ENCODE measurements around the gene TGM2. TPM values are rescaled to one million over a fixed set of nuclear protein-coding genes. Genes with fewer than 3 reads are reported as not detected.

The TGM2 gene
- total RNA-seq, 1 donor from 2014 or later, result 670 TPM

DNA sequence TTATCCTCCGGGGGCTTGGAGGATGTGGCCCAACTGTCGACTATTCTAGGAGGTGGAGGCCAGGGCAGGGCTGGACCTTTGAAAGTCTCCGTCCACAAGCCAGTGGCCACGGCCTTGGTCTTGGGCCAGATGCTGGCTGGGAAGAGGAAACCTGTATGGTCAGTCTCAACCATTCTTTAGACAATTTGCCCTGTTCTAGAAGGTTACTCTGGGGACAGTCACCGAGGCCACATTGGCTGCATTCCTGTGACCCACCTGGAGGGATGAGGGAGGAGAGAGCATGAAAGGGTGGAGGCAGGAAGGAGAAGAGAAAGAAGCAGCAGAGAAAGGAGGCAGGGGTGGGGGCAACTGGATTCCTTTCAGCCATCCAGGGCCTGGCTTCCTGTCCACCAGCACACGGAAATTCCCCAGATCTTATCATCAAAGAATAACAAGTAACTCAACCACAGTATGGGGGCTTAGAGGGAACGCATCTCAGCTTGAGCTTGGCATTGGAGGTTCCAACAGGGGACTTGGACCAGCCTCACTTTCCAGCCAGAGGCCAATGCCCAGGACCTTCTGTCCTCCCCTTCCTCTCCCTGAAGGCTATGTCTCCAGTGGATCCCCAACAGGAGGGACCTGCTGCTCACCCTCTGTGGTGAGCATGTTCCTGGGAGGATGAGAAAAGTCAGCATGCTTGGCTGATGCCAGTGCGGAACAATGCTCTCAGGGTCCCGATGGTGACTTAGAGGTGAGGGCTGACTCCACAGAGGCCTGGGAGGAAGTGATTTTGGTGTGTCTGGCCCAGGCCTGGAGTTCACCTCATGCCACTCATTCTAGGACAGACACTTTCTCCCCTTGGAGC is 30.4 kb downstream of the TGM2 start:
- DNase-seq (ENCODE audit: extremely low read depth, low read depth, low spot score), result no peak

DNA sequence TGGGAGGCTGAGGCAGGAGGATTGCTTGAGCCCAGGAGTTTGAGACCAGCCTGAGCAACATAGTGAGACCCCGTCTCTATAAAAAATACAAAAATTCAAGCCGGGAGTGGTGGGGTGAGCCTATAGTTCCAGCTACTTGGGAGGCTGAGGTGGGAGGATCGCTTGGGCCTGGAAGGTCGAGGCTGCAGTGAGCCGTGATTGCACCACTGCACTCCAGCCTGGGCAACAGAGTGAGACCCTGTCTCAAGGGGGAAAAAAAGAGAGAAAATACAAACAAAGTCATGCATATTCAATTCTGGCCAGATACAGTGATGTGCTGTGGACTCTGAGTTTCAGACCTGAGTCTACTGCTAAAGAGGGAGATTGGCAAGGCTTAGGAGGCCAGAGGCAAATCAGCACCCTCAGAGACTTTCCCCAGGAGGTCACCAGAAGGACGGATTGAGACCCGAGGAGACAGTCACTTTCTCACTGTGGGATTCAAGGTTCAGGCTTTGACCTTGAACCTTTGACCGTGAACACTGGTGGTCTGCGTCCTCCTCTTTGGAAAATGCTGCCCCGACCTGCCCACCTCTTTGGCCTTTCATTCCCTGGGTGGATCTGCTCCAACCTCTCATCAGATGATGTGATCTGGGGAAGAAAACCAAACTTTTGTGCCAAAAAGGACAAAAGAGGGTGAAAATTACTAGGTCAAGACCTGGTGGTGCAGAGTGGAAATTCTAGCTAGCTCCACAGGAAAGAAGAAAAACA is 31.2 kb downstream of the TGM2 start:
- no peak for DNase-seq (ENCODE audit: extremely low read depth, low read depth, low spot score)

DNA sequence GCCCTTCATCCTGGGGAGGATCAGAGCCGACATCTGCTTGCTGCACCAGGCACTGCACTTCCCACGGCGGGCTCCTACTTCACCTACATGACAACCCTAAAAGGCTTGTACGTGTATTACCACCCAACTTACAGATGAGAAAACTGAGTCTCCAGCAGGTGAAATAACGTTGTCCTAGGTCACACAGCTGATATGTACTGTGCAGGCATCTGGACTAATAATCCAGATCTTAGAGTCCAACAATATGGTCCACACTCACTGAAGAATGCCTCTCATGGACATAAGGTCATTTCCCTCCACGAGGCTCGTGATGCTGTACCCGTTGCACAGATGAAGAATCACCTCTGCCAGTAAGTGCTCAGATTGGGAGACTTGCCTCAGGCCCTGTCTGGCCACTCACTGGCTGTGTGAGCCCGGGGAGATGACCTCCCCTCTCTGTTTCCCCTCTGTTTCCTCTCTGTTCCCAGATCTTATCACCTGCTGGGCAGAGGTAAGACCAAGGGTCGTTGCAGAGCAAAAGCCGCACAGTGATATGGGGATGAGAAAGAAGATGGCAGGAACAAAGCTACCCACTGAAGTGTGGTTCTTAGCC is 32.1 kb downstream of the TGM2 start:
- no peak for DNase-seq (ENCODE audit: extremely low read depth, low read depth, low spot score)

DNA sequence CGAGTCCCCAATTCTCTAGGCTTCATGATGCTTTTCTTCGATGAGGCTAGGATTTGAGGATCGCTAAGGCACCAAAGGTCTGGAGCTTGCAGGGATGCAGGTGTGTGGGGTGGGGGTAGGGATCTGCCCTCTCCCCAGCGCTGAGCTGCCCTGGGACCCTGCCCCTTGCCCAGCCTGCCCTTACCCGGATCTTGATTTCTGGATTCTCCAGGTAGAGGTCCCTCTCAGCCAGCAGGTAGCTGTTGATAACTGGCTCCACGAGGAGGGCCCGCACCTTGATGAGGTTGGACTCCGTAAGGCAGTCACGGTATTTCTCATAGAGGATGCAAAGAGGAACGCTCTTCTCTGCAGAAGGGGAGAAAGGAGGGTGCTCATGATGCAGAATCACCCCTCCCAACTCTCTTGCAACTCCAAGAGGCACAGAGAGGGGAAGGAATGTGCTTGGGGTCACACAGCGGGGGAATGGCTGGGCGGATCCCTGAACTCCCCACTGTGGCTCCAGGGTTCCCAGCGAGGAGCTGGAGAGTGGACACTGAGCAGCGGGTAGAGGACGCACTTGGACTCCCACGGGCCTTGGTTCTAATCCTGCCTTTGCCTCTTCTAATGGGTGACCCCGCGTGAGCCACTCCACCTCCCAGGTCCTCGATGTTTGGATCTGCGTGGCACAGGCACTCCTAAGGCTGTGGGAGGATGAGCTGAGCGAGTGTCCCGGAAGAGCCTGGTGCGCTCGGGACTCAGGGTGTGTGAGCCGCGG is 32.7 kb downstream of the TGM2 start:
- DNase-seq (ENCODE audit: extremely low read depth, low read depth, low spot score), result no peak

DNA sequence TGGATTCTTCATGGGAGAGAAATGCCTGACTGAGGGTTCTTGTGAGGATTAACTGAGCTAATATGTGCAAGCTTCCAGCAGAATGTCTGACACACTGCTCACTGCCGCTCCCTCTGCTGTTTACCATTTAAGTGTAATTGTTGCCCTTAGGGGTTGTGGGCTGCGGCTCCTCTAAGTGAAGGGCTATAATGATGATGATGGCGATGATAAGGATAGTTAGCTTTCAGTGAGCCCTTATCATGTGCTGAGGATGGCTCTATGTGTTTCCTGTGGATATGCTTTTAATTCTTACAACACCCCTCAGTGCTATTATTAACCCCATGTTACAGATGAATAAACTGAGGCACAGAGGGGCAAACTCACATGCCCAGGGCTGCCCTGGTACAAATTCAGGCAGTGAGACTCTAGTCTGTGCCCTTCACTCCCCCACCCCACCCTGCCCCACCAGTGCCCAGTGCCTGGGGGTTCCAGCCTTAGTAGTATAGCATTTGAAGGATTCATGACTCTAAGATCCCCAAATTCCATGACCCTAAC is 33.4 kb downstream of the TGM2 start:
- DNase-seq (ENCODE audit: extremely low read depth, low read depth, low spot score), result no peak

DNA sequence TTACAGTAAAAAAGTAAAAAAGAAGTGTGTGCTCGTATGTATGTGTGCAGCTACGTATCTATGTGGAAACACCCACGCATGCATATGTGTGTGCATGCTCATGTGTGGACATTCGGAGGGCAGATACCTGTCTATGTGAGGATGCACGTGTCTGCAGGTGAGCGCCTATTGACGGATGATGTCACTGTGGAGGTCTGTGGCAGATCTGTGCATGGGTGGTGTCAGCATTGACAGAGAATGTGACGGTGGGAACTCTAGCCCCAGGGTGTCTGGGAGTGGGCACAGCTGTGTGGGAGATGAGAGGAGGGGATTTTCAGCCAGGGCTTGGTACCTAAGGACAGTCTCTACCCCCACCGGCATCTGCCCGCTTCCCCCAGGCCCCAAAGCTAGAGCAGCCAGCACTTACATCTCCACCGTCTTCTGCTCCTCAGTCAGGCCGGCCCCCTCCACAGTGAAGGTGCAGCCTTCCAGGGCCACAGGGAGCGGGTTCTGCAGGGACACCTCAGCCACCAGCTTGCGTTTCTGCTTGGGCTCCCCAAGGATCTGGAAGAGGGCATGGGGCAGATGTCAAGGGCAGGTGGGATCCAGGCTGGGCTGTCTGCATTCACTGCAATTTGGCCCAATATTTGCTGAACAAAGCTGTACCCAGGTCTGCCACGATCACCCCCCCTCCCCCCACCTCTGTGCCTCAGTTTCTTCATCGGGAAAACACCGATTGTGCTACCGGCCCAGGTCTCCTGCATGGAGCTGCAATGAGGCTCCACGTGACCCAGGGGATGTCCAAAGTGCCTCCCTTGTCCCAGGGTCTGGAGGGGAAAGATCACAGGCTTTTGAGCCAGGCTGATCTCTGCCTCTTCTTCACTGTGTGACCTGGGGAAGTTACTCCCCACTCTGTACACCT is 34.1 kb downstream of the TGM2 start:
- DNase-seq (ENCODE audit: extremely low read depth, low read depth, low spot score), result no peak

DNA sequence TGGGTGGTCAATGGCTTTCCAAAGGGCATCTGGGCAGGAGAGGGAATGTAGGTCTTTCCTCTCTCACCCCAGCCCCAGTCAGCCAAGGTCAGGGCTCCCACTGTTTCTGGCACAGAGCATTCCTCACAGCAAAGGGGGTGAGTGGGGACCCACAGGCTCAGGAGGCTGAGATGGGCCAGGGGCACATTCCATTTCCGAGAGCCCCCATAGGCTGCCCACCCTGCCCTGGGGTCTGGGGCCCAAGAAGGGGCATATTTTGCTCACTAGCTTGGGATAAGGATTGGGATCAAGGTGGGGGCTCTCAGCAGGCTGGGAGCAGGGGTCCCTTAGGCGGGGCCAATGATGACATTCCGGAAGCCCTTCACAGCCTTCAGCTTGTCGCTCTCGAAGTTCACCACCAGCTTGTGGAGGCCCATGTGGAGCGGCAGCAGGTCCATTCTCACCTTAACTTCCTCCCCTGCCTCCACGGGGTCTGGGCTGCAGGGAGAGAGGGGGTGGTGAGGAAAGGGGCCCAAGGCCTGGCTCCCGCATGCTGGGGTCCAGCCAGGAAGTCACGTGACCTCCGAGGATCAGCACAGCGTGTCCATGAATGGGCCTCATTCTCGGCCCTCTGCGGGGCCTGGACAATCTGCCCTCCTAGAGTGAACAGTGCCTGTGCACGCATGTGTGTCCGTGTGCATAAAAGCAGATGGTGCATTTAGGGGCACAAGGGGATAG is 35.0 kb downstream of the TGM2 start:
- no peak for DNase-seq (ENCODE audit: extremely low read depth, low read depth, low spot score)

DNA sequence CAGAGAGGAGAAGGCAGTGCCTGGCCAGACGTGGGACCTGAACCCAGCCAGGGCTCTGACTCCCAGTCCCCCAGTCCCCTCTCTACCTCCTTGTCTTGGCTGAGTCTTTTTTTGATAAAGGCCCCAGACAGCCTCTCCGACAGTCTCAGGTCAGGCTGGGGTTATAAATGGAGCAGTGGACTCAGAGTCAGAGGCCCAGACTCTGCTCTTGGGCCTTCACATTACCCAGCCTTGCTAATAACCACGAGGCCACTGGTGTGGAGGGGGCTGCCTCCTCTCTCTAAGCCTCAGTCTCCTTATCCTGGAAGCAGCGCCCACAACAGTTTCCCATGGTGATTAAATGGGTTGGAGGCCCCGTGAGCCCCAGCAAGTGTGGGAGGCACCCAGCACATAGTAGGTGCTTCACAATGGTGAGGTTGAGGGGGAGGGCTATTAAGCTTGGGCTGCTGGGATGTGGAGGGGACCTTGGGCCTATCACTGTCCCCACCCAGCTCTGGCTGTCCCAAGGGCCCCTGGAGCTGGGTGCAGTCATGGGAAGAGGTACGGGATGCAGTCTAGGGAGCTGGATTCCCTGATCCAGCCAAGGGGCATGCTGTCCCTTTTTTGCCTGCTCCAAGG is 35.7 kb downstream of the TGM2 start:
- no peak for DNase-seq (ENCODE audit: extremely low read depth, low read depth, low spot score)

DNA sequence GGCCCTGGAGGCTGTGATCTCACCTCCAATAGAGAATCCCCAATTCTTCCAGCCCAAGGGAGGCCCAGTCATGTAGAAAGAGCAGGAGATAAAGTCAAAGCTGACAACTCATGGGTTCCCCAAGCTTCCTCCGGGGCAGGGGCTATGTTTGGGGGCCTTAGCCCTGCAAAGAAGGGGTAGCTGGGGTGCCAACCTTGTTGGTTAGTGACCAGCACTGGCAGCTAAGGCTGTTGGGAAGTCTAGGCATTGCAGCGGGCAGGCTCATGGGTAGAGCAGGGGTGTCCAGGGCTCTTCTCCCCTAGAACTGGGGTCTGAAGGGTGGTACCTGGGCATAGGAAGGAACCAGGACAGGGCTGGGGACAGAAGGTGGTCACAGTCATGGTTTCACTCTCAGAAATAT is 36.4 kb downstream of the TGM2 start:
- no peak for DNase-seq (ENCODE audit: extremely low read depth, low read depth, low spot score)

DNA sequence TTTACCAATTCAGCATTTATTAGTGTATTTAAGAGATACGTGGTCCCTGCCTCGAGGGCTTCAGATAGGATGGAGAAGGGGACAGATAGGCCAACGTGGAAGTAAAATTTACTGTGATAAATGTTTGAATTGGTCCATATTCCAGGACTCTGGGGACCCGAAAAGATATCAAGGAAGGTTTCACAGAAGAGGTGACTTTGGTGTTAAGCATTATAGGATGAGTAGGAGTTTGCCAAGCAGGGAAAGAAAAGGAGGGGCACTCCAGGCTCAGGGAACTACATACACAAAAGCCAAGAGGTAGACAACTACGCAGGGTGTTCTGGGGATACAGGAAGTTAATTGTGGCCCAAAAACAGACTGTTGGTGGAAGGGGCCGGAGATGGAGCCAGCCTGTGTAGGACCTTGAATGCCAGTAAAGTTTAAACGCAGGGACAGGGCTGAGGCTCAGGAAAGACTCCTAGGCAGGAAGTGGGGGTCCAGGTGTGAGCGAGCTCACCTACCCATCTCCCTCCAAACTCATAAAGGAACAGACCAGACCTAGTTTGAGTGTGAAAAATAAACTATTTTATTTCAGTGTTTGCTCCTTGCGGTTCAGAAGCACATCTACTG is 37.0 kb downstream of the TGM2 start:
- no peak for DNase-seq (ENCODE audit: extremely low read depth, low read depth, low spot score)

DNA sequence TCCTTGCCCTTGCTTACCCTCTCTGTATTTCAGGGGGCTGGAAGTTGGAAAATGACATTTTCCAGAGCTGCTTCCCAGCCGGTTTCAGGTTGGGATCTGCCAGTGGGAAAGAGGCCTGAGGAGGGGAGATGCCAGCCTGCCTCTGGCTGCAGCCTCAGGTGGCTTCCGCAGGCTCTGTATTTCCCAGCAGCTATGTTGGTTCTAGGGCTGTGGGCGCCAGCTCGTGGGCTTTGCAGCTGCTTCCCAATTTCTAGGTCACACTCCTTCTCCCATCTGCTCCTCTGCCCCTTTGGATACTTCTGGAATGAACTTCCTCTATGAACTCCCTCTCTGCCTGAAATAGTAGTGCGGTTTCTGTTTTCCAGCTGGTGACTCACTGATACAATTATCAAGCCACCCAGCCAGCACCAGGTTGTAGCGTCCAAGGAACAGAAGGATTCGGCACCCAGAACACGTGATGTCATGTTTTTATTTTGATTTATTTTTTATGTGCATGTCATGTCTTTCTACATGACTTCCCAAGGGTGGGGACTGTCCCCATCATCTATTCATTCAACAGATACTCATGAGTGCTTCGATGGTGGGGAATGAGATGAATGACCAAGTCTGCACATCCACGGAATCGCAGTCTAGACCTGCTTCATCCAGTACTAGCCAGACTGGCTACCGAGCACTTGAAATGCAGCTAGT is 38.0 kb downstream of the TGM2 start:
- no peak for DNase-seq (ENCODE audit: extremely low read depth, low read depth, low spot score)

DNA sequence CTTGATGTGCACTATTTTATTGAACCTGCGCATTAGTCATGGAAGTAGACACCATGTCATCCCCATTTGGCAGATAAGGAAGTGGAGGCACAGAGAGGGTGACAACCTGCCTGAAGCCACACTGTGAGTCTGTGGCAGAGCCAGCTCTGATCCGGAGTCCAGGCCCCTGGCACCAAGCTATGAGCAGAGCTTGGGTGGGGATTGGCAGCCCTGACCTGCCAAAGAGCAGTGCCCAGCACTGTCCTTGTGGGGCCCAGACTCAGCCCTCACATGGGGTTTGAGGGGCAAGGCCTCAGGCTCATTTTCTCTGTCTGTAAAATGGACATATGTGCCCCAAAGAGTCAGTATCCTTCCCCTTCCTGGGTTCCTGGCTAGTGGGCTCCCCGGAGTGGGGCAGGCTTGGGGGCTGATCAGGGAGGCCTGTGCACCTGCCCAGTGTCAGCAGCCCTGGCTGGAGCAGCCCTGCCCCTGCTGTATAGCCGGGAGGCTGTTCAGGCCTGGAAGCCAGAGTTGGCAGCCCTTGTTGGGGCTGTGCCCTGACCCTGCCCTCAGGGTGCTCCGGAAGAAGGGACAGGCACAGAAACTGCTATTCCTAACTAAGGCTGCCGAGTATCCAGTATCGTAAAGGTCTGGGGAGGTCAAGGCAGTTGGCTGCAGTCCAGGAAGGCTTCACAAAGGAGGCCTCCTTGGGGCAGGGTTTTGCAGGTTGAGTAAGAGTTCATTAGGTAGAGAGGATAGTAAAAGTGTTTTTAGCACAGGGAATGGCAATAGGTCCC is 38.7 kb downstream of the TGM2 start:
- no peak for DNase-seq (ENCODE audit: extremely low read depth, low read depth, low spot score)

DNA sequence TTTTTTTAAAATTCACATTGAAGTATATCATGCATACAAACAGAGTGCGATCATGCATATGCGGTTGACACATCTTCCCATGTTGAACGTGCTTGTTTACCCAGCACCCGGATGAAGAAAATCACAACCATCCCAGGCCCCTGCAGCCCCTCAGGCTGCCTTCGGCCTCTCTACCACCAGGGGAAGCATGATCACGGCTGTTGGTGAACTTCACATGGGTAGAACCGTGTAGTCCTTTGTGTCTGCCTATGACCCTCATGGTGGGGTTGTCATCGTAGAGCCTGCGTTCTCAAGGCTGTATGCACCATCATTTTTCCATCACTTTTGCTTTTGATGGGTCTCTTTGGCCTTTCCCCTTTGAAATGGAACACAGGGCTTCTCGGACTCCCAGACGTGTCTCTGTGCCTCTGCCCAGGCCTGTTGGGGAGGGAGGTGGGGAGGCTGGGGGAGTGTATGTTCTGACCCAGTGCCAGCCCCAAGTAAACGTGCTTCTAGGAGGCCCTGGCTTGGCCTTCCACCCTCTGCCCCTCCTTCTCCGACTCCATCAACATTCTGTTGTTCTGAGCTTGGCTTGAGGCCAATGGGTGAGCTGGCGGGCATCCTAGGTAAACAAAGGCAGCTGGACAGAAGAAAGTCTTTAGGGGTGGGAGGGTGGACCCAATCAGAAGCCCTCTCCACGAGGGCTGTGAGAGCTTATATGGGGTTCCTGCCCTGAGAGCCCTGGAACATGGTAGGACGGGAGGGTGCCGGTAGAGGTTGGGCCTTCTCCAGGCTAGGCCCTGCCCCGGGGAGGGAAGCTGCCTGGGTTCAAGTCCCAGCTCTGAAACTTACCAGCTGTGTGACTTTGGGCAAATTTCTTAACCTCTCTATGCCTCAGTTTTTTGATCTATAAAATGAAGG is 39.7 kb downstream of the TGM2 start:
- DNase-seq (ENCODE audit: extremely low read depth, low read depth, low spot score), result no peak

DNA sequence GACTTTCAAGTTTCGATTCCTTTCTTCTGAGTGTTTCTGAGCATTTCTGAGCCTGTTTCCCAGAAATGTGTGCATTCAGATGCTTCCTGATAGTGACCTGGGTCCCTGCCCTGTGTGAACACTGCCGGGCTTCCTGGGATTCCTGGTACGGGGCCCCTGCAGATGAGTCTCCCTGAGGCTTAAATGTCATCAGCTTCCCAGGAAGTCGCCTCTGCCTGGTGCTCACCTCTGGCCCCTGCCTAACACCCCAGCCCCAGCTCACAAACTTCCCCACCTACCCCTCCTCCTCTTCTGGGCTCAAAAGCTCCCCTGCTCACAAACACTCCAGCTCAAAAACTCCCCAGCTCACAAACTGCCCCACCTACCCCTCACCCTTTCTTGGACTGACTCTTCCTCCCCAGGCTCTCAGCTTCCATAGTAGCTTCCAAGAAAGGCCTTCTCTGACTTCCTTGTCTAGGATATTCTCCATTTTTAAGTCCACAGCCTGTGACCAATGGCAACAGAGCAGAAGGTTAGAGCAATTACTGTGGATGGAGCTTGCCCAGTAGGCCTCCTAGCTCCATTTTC is 42.0 kb downstream of the TGM2 start:
- DNase-seq (ENCODE audit: extremely low read depth, low read depth, low spot score), result no peak

DNA sequence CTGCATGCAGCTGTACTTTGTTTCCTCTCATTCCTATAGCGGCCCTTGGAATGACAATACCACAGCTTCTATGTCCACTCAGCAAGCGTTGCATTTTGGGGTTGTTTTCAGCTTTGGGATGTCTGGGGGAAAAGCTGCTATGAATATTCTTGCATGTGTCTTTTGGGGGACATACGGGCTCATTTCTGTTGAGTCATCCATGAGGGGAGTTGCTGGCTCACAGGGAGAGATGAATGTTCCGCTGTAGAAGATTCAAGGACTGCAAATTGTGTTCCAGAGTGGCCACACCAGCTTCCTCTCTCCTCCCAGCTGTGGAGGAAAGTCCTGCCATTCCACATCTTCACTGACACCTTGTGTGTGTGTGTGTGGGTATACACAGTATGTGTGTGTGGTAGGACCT is 43.3 kb downstream of the TGM2 start:
- DNase-seq (ENCODE audit: extremely low read depth, low read depth, low spot score), result no peak

DNA sequence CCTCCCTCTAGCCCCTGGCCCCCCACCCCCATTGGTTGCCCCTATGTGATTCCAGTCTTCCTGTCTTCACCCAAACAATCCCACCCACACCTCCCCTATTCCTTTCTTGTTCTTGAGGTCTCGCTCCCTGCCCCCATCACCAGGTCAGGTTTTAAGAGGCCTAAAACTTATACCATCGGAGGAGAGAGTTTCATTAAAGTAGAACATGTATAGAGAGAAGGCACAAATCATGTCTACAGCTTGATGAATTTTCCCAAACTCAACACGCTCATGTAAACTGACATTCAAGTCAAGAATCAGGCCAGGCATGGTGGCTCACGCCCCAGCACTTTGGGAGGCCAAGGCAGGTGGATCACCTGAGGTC is 44.5 kb downstream of the TGM2 start:
- DNase-seq (ENCODE audit: extremely low read depth, low read depth, low spot score), result no peak

Data from glomerular endothelial cell (primary cell).